ENCODE measurements around the gene RAPGEF4. TPM values are rescaled to one million over a fixed set of nuclear protein-coding genes. Genes with fewer than 3 reads are reported as not detected.

Gene RAPGEF4
- total and polyA plus RNA-seq, 11 donors = 1.3 to 21.2 (median 10.5) TPM

DNA sequence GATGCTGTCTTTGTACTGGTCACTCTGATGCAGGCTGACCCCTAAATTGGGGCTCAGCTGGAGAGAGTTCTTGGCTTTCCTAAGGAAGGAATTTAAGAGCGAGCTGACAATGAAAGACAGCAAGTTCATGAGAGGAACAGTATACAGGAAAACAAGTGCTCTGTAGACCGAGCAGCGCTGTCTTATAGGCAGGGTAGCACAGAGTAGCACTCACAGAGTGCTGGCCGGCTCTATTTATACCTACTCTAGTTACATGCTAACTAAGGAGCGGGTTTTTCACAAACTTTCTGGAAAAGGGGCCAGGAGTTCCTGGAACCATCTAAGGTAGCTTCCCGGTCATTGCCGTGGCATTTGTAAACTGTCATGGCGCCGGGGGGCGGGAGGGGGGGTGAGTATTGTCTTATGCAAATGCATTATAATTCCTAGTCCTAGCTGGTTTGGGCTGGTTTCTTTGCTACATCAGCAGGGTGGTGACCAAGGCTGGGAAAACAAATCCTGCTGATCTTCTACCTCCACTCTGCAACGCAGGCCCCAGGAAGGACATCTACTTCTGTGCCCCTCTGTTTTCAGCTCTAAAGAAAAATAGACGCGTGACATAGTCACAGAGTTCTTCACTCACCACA, 308.4 kb downstream of the RAPGEF4 start:
- intact Hi-C loops (cut with DNase I) = loop anchor here in 1 of 10 donors (5.0 kb wide), 1 partner anchor 33 kb away; the partner anchor contains the start of gene MAP3K20
- H3K27me3 ChIP-seq = no peaks in the 10 kb centered on the region
- H3K4me1 ChIP-seq = peaks cover 0 to 24% (median 12%) of the 10 kb centered on the region in 12 donors
- H3K4me3 ChIP-seq = no peak overlapping the region
- no peaks in the 10 kb centered on the region for H3K36me3 ChIP-seq
- no peaks in the 10 kb centered on the region for H3K9me3 ChIP-seq
- peak overlapping the region in 3 of 12 donors; percentile 36 to 49 (median 44) for H3K27ac ChIP-seq
- TF ChIP-seq, protein P1, sequence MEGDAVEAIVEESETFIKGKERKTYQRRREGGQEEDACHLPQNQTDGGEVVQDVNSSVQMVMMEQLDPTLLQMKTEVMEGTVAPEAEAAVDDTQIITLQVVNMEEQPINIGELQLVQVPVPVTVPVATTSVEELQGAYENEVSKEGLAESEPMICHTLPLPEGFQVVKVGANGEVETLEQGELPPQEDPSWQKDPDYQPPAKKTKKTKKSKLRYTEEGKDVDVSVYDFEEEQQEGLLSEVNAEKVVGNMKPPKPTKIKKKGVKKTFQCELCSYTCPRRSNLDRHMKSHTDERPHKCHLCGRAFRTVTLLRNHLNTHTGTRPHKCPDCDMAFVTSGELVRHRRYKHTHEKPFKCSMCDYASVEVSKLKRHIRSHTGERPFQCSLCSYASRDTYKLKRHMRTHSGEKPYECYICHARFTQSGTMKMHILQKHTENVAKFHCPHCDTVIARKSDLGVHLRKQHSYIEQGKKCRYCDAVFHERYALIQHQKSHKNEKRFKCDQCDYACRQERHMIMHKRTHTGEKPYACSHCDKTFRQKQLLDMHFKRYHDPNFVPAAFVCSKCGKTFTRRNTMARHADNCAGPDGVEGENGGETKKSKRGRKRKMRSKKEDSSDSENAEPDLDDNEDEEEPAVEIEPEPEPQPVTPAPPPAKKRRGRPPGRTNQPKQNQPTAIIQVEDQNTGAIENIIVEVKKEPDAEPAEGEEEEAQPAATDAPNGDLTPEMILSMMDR (IDR thresholded peaks at IDR 0.05) = no peak
- no peak for TF ChIP-seq POLR2A (IDR thresholded peaks at IDR 0.05)
- WGBS, 4 donors = 93 to 96% (median 95%) methylated on average over 12 to 13 of the region's 13 CpGs
- DNase-seq (no peak), ATAC-seq (peak in 1 of 4 donors; percentile 51)

- Histone ChIP-seq H3K4me3 (no peak overlapping the region), H3K27me3 (no peaks in the 10 kb centered on the region), H3K4me1 (peaks cover 0 to 31% (median 19%) of the 10 kb centered on the region in 12 donors), H3K27ac (no peak overlapping the region), H3K36me3 (no peaks in the 10 kb centered on the region), H3K9me3 (no peaks in the 10 kb centered on the region)
- DNase-seq (no peak), ATAC-seq (no peak)
- 78 to 97% (median 95%) methylated on average over 8 to 10 of the region's 10 CpGs for WGBS, 4 donors
- no peak for TF ChIP-seq POLR2A (IDR thresholded peaks at IDR 0.05)
- TF ChIP-seq, protein P1 (IDR thresholded peaks at IDR 0.05) = no peak
- intact Hi-C loops (cut with DNase I) = loop anchor here in 1 of 10 donors (5.0 kb wide), 1 partner anchor 33 kb away; the partner anchor contains the start of gene MAP3K20
Observed at GRCh38 chr2:173044686-173045085, 309.0 kb downstream of the RAPGEF4 start.

DNA sequence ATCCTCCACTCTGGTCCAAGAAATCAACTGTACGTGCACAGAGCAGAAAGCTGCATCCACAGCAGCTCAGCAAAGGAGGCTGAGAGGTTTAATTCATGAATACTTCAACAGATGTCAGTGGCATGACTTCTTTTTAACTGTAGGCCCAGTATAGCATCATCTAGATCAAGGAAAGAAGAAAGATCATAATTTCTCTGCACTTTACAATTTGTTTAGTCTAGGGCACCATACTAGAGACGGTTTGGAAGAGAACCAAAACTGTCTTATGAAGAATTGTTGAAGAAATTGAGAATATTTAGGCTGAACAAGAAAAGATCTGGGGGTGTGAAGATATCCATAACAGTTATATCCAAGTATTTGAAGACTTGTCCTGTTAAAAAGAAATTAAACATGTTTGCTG, 309.5 kb downstream of the RAPGEF4 start:
- Histone ChIP-seq H3K27ac (no peak overlapping the region), H3K4me3 (no peak overlapping the region), H3K36me3 (no peaks in the 10 kb centered on the region), H3K4me1 (peaks cover 0 to 36% (median 20%) of the 10 kb centered on the region in 12 donors), H3K27me3 (no peaks in the 10 kb centered on the region), H3K9me3 (no peaks in the 10 kb centered on the region)
- no peak for ATAC-seq
- TF ChIP-seq, protein P1 (IDR thresholded peaks at IDR 0.05) = no peak
- no peak for DNase-seq
- 77 to 89% (median 82%) methylated on average over 2 of the region's 2 CpGs for WGBS, 4 donors
- intact Hi-C loops (cut with DNase I) = no loop called here

DNA sequence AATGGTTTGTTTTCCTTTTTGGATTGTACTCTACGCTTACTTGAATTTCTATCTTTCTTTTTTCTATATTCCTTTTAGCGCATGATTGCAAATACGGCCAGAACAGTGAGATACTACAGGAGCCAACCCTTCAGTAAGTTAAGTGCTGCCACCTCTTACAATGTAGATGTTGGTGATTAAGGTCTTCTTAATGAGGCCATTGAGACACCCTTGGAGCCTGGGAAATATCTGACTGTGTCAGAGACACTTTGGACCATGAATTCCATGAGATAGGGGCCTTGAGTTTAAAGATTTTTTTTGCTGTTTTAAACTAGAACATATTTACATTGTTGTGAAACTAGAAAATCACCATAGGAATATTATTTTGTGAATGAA, 312.9 kb downstream of the RAPGEF4 start:
- Histone ChIP-seq H3K4me3 (no peak overlapping the region), H3K27me3 (no peaks in the 10 kb centered on the region), H3K27ac (peak overlapping the region in 11 of 12 donors; percentile 35 to 72 (median 53)), H3K9me3 (no peaks in the 10 kb centered on the region), H3K4me1 (peaks cover 0 to 41% (median 15%) of the 10 kb centered on the region in 12 donors), H3K36me3 (peaks cover 0 to 7% (median 0%) of the 10 kb centered on the region in 9 donors)
- no peak for DNase-seq
- intact Hi-C loops (cut with DNase I) = no loop called here
- TF ChIP-seq, protein P1 (IDR thresholded peaks at IDR 0.05) = no peak
- no peak for TF ChIP-seq POLR2A (IDR thresholded peaks at IDR 0.05)
- WGBS, 4 donors = 83 to 91% (median 88%) methylated on average over 3 of the region's 3 CpGs
- ATAC-seq = peak in 2 of 4 donors; percentile 6 to 38
